Heart left ventricle (tissue), 13 donors: Measurements from ENCODE around the gene PPP2R3A.

Source experiments
- POLR2A ChIP-seq, 2 donors: fragments of 450-650 bp; IDR thresholded peaks; one replicate each; pipeline ENCODE4 v1.6.1; 2017; ENCODE audit warnings: antibody characterized with exemption in 2 of 2, mild to moderate bottlenecking in 2 of 2, moderate library complexity in 2 of 2
- TF ChIP-seq, protein P1 (sequence below), 12 donors: fragments of 200-600 bp; sonication (generic) in 4 of 12; IDR thresholded peaks; one replicate each; pipeline versions ENCODE4 v1.5.0 to v1.8.0; 2018 to 2022; ENCODE audit warnings: antibody characterized with exemption in 12 of 12, mild to moderate bottlenecking in 5 of 12
- donor health status: ischemic (EF 13 %, LVEDD 7.1; RV severe dilation, severe dysfunction).
- donor health status: DM: no; HTN: yes; CAD: no.
- donor health status: DM: no; HTN: no; CAD: no.
- donor health status: ischemic (EF 25% LVEDD 6.9; RV normal size, moderate dysfunction).
- donor health status: ischemic (EF 25% LVEDD 5.7; RV mildly dilated, moderate dysfunction).
- donor health status: ischemic (EF 35%, LVEDD 5.7; RV mildly dilated, moderate dysfunction).
- donor health status: nonischemic (EF 11% LVEDD 7.7; RV severe dilation, severe dysfunction).
- donor health status: DM: yes; HTN: yes; CAD: no.
- donor health status: PGD.
- donor health status: ischemic (EF 29% LVEDD 5.4; RV normal size, mild dysfunction).
- donor health status: nonischemic (EF 23%, LVEDD 6.1; RV moderate dilation, normal function).

DNA sequence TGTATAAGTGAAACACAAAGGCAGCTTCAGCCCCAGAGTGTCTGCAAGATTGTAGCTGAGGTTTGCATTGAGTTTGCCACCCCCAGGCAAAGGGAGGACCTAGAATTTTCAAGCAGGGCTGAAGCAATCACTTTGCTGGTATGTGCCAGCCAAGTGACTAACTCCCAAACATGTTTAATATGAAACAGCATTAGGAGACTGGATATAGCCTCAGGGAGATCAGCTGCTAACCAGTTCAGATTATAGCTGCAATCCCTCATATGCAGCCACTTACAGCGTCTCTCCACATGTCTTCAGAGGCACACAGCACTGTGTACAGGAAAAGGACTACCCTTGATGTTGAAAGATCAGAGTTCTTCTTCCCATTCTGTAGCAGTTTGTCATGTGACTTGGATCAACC is 38.4 kb upstream of the PPP2R3A start:
- TF ChIP-seq, protein P1, sequence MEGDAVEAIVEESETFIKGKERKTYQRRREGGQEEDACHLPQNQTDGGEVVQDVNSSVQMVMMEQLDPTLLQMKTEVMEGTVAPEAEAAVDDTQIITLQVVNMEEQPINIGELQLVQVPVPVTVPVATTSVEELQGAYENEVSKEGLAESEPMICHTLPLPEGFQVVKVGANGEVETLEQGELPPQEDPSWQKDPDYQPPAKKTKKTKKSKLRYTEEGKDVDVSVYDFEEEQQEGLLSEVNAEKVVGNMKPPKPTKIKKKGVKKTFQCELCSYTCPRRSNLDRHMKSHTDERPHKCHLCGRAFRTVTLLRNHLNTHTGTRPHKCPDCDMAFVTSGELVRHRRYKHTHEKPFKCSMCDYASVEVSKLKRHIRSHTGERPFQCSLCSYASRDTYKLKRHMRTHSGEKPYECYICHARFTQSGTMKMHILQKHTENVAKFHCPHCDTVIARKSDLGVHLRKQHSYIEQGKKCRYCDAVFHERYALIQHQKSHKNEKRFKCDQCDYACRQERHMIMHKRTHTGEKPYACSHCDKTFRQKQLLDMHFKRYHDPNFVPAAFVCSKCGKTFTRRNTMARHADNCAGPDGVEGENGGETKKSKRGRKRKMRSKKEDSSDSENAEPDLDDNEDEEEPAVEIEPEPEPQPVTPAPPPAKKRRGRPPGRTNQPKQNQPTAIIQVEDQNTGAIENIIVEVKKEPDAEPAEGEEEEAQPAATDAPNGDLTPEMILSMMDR (IDR thresholded peaks at IDR 0.05): no peak
- no peak for TF ChIP-seq POLR2A (IDR thresholded peaks at IDR 0.05)
